WERI-Rb-1 (cell line): ENCODE results near the gene TFB2M.

Experiments used
- DNase-seq: peaks from one replicate; pipeline ENCODE4 v3.0.0-alpha.2; 2020
- H3K27ac ChIP-seq: fragments of 250-450 bp; sonication (Bioruptor Pico); 2 replicates; pipeline ENCODE4 v1.5.1; 2020; ENCODE audit warnings: mild to moderate bottlenecking, moderate library complexity
- H3K27me3 ChIP-seq: fragments of 250-450 bp; sonication (Bioruptor Pico); 2 replicates; pipeline ENCODE4 v1.5.1; 2021; ENCODE audit warnings: mild to moderate bottlenecking, low read depth, moderate library complexity; ENCODE audit not compliant: insufficient read depth, severe bottlenecking
- H3K36me3 ChIP-seq: fragments of 250-450 bp; sonication (Bioruptor Pico); 2 replicates; pipeline ENCODE4 v1.5.1; 2020; ENCODE audit warnings: mild to moderate bottlenecking, moderate library complexity
- H3K4me3 ChIP-seq: 2 replicates; pipeline ENCODE4 v1.5.1; 2011; ENCODE audit warnings: low read depth, mild to moderate bottlenecking, control low read depth, low read length
- H3K9me3 ChIP-seq: fragments of 250-450 bp; sonication (Bioruptor Pico); 2 replicates; pipeline ENCODE4 v1.5.1; 2021; ENCODE audit warnings: mild to moderate bottlenecking, moderate library complexity; ENCODE audit not compliant: severe bottlenecking
- CTCF ChIP-seq: IDR thresholded peaks from 2 replicates; pipeline ENCODE4 v1.5.1; 2011; ENCODE audit warnings: low read depth, mild to moderate bottlenecking, control low read depth, inconsistent platforms, low read length

The TFB2M gene

GRCh38 chr1:246492611-246493245, 73.3 kb downstream of the TFB2M start:
- Histone ChIP-seq H3K27ac (peak overlapping the region; percentile 28), H3K36me3 (no peaks in the 10 kb centered on the region), H3K4me3 (no peak overlapping the region), H3K27me3 (no peaks in the 10 kb centered on the region), H3K9me3 (no peaks in the 10 kb centered on the region)
- peak; percentile 91 for DNase-seq
- TF ChIP-seq CTCF, result peak; percentile 75

GRCh38 chr1:246491551-246492053, 74.5 kb downstream of the TFB2M start:
- H3K27ac ChIP-seq, result no peak overlapping the region

More at GRCh38 chr1:246491551-246492053, 74.5 kb downstream of the TFB2M start:
- H3K27me3 ChIP-seq, result no peaks in the 10 kb centered on the region
- no peaks in the 10 kb centered on the region for H3K36me3 ChIP-seq
- TF ChIP-seq CTCF, result no peak
- no peaks in the 10 kb centered on the region for H3K9me3 ChIP-seq
- DNase-seq, result no peak
- no peak overlapping the region for H3K4me3 ChIP-seq
